ENCODE results near the gene ZSWIM5.

- TF ChIP-seq POLR2AphosphoS5 (IDR thresholded peaks at IDR 0.05; ENCODE audit: low read depth, low read length) = no peak
- TF ChIP-seq, protein P1, sequence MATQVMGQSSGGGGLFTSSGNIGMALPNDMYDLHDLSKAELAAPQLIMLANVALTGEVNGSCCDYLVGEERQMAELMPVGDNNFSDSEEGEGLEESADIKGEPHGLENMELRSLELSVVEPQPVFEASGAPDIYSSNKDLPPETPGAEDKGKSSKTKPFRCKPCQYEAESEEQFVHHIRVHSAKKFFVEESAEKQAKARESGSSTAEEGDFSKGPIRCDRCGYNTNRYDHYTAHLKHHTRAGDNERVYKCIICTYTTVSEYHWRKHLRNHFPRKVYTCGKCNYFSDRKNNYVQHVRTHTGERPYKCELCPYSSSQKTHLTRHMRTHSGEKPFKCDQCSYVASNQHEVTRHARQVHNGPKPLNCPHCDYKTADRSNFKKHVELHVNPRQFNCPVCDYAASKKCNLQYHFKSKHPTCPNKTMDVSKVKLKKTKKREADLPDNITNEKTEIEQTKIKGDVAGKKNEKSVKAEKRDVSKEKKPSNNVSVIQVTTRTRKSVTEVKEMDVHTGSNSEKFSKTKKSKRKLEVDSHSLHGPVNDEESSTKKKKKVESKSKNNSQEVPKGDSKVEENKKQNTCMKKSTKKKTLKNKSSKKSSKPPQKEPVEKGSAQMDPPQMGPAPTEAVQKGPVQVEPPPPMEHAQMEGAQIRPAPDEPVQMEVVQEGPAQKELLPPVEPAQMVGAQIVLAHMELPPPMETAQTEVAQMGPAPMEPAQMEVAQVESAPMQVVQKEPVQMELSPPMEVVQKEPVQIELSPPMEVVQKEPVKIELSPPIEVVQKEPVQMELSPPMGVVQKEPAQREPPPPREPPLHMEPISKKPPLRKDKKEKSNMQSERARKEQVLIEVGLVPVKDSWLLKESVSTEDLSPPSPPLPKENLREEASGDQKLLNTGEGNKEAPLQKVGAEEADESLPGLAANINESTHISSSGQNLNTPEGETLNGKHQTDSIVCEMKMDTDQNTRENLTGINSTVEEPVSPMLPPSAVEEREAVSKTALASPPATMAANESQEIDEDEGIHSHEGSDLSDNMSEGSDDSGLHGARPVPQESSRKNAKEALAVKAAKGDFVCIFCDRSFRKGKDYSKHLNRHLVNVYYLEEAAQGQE (IDR thresholded peaks at IDR 0.05; ENCODE audit: insufficient read depth in 1 of 2, low read depth in 2 of 2, low read length in 2 of 2) = no peak
- TF ChIP-seq FOXP2 (optimal IDR thresholded peaks at IDR 0.05; ENCODE audit: borderline replicate concordance, extremely low read depth, extremely low read length, insufficient read depth) = no peak
- no peak for TF ChIP-seq TAF1 (IDR thresholded peaks at IDR 0.05; ENCODE audit: borderline replicate concordance, insufficient read depth, low read length)
Measured at GRCh38 chr1:45012639-45013278, 193.6 kb downstream of the ZSWIM5 start.

Data from PFSK-1 (cell line).